Left colon (tissue), 2 donors: ENCODE measurements around the gene POLD2. TPM values are rescaled to one million over a fixed set of nuclear protein-coding genes. Genes with fewer than 3 reads are reported as not detected.

Experiments used
- ATAC-seq: fragments of 200-7000 bp; cut with Tn5 transposase; one replicate; pipeline ENCODE4 v1.9.1; 2020; ENCODE audit warnings: mild to moderate bottlenecking, moderate library complexity
- DNase-seq, 2 donors: peaks; one replicate each; pipeline ENCODE4 v3.0.0-alpha.2; 2020
- intact Hi-C, 2 donors: fragments of 100-400 bp; cut with DNase I in 1 of 2; cut with micrococcal nuclease in 1 of 2; formaldehyde crosslinking; loops; one replicate each; pipeline versions ENCODE4 v1.11.2 to v1.14.0; 2022; cut with DNase I, micrococcal nuclease
- total RNA-seq, 2 donors: library from RNA; stranded (reverse); fragmentation: NEBNext Ultra II Directional; extraction: Animal tissue kit (Norgen Biotek cat#: 25700); gene quantifications; one replicate each; pipeline ENCODE4 v1.2.1, GENCODE V29; 2021
- donor health status: DM: no; HTN: no; CAD: no.
- donor health status: DM: yes; HTN: yes; CAD: no.

POLD2 gene
- total RNA-seq, 2 donors from 2014 or later = 40.5 to 57.0 TPM

- intact Hi-C loops = no loop called here
- DNase-seq (no peak), ATAC-seq (no peak)
Observed at GRCh38 chr7:44094883-44095592, 28.3 kb downstream of the POLD2 start.

GRCh38 chr7:44094365-44094764 lies 29.0 kb downstream of the POLD2 start:
- DNase-seq (no peak), ATAC-seq (no peak)
- intact Hi-C loops = no loop called here

GRCh38 chr7:44093102-44093641 lies 30.2 kb downstream of the POLD2 start:
- intact Hi-C loops = no loop called here
- ATAC-seq (no peak), DNase-seq (no peak)

- intact Hi-C loops = no loop called here
- DNase-seq (peak in 1 of 2 donors; percentile 48), ATAC-seq (no peak)
Observed at GRCh38 chr7:44087911-44088838, 35.2 kb downstream of the POLD2 start.

GRCh38 chr7:44086627-44087026 lies 36.7 kb downstream of the POLD2 start:
- intact Hi-C loops = no loop called here
- no peak for DNase-seq
- no peak for ATAC-seq

- intact Hi-C loops = no loop called here
- ATAC-seq (no peak), DNase-seq (no peak)
Observed at GRCh38 chr7:44085546-44085945, 37.8 kb downstream of the POLD2 start.

- intact Hi-C loops = no loop called here
- no peak for ATAC-seq
- DNase-seq = no peak
Observed at GRCh38 chr7:44084701-44085100, 38.6 kb downstream of the POLD2 start.

GRCh38 chr7:44083796-44084195 lies 39.6 kb downstream of the POLD2 start:
- ATAC-seq (no peak), DNase-seq (no peak)
- intact Hi-C loops = no loop called here

- ATAC-seq (peak; percentile 92), DNase-seq (peak; percentile 98 to 100)
- intact Hi-C loops = no loop called here
Observed at GRCh38 chr7:44082541-44083207, 40.7 kb downstream of the POLD2 start.

GRCh38 chr7:44081266-44081748 lies 42.0 kb downstream of the POLD2 start:
- intact Hi-C loops = no loop called here
- ATAC-seq (no peak), DNase-seq (no peak)

GRCh38 chr7:44080686-44081265 lies 42.6 kb downstream of the POLD2 start:
- no peak for ATAC-seq
- no peak for DNase-seq
- intact Hi-C loops = no loop called here

GRCh38 chr7:44080118-44080517 lies 43.2 kb downstream of the POLD2 start:
- intact Hi-C loops = no loop called here
- DNase-seq = no peak
- no peak for ATAC-seq

- DNase-seq = no peak
- intact Hi-C loops = no loop called here
- no peak for ATAC-seq
Observed at GRCh38 chr7:44079331-44080021, 43.9 kb downstream of the POLD2 start.

- peak in 1 of 2 donors; percentile 20 for DNase-seq
- intact Hi-C loops = no loop called here
- ATAC-seq = no peak
Observed at GRCh38 chr7:44078521-44078920, 44.8 kb downstream of the POLD2 start.

- ATAC-seq (no peak), DNase-seq (peak in 1 of 2 donors; percentile 11)
- intact Hi-C loops = no loop called here
Observed at GRCh38 chr7:44077681-44078091, 45.7 kb downstream of the POLD2 start.

- peak in 1 of 2 donors; percentile 19 for DNase-seq
- no peak for ATAC-seq
- intact Hi-C loops = no loop called here
Observed at GRCh38 chr7:44077061-44077460, 46.3 kb downstream of the POLD2 start.

- peak in 1 of 2 donors; percentile 21 for DNase-seq
- intact Hi-C loops = no loop called here
- no peak for ATAC-seq
Observed at GRCh38 chr7:44076101-44076895, 47.0 kb downstream of the POLD2 start.
